Measurements from ENCODE around the gene NSUN2.

- TF ChIP-seq CTCF (IDR thresholded peaks at IDR 0.05): no peak
- no peak for TF ChIP-seq POLR2A (IDR thresholded peaks at IDR 0.05)
These were observed 43.1 kb upstream of the NSUN2 start for GRCh38 chr5:6675784-6676491.

Data from thyroid gland (tissue), 4 donors.